Measurements from ENCODE around the gene FBXL13.
"Not testable (repeated sequence)": the region's sequence is repeated elsewhere in the genome, so short reads cannot be mapped to it uniquely, and the experiment has no call there.

- TF ChIP-seq CTCF, POLR2A (IDR thresholded peaks at IDR 0.05): not testable (repeated sequence)
Observed at GRCh38 chr7:102795987-102796595, 278.5 kb downstream of the FBXL13 start.
